CD4-positive, alpha-beta T cell treated with Interleukin-2 at 100 ng/mL for 4 hours (primary cell): ENCODE measurements around the gene SSPN.

Source experiments
- DNase-seq: peaks from one replicate; pipeline ENCODE4 v3.0.0-alpha.2; 2020; ENCODE audit warnings: low spot score

The SSPN gene, protein sequence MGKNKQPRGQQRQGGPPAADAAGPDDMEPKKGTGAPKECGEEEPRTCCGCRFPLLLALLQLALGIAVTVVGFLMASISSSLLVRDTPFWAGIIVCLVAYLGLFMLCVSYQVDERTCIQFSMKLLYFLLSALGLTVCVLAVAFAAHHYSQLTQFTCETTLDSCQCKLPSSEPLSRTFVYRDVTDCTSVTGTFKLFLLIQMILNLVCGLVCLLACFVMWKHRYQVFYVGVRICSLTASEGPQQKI

DNA sequence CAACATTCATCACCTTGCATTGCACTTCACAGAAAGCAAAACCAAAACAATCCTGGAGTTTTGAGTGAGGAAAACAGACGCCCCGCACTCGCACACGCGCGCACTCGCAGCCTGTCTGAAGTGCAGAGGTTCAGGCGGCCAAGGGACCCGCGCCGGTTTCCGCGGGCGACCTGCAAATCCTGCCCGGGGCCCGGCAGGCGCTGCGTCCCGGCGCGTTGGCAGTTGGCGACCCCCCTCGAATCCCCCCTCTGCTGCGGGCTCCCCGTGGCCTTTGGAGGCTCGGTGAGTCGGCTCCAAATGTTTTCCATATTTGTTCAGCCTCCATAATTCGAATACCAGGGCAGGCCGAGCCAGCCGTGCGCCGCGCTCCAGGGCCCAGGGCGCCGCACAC is at the start of gene SSPN:
SSPN (plus strand) TSS at position 324 of the 391 bp plus-strand sequence. CDS start 100 bp downstream, outside the sequence.
- DNase-seq = no peak

DNA sequence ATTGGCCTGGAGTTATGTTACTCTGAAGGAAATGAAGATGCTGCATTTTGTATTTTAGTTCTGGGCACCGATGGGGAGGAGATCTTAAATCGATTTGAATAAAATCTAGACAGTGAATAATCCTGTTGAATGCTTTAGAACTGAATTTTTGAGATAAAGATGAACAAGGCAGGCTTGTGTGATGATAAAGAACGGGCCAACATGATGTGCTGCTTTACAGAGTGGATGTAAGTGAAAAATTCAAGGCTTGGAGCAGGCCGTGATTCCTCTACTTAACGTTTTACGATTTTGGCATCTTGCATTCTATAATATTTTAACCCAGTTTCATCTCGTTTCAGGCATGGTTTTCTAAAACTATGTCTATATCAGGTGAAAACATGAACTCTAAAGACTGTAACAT is 47.1 kb upstream of the SSPN start:
- DNase-seq = no peak

DNA sequence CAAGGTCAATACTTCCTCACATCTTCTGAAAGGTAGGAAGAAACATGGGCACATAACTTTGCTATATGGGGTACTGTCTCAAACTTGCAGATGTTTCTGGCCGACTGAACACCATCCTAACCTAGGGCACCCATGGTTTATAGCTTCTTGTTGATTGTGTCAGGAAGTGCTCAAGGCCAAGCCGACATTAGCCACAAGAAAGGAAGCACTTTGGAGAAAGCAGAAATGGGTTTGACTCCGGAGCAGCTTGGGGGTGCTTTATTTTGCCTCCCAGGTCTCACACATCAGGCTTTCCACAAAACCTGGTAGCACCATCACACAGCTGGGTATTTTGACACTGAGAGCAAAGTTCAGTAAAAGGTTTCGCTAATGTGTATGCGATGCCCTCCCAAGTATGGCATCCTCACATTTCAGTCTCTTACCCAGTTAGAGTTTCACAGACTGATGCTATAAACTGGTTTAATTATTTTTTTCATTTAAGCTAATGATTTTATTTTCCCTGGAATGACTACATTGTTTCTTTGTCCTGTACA is 45.3 kb upstream of the SSPN start:
- no peak for DNase-seq

DNA sequence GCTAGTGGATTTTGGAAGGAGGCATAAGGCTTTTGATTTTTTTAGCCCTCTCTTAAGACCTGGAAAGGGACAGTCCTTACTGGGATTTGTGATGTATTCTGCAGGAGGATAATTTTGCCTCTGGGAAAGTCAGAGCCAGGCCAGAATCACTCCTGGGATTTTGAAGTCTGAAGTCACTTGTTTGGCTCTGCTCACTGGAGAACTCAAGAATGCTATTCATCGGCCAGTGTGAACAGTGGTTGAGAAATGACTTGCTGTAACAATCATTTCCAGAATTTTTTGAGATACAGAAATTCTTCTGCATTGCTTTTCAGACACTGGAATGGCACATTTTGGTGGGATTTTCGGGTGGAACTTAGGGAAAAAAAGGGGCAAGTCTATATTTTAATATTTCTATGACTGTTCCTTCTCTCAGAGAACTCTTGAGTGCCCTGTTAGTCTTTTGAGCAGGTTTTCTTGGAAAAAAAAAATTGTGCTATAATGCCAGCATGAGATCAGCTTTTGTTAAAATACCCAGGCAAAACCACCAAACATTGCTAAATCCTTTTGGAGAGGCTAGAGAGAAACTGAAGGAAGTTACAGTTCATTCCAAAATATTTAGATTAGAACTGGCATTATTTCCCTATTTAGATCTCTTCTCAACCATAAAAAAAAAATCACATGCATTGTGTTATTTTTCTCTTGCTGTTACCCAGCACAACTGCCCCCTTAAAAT is 44.5 kb upstream of the SSPN start:
- DNase-seq = no peak

DNA sequence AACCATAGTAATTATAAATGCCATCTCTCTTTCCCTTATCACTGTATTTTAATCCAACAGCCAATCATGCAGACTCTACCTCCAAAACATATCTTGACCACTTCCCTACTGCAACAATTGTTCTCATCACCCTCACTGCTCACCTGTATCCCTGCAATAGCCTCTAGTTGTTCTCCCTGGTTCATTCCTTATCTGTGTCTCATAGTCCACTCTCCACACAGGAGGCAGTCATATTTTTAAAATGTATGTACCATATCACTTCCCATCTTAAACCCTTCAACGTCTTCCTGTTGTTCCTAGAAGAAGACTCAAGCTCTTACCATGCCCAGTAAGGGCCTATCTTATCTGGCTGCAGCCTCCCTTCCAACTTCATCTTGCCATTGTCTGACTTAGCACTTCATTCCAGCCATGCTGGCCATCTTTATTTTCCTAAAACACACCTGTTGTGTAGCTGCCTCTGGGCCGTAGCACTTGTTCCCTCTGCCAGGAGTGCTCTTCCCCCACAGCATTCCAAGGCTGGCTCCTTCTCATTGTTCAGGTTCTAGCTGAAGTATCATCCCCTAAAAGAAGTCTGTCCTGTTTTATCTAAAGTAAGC is 42.8 kb upstream of the SSPN start:
- DNase-seq = no peak

DNA sequence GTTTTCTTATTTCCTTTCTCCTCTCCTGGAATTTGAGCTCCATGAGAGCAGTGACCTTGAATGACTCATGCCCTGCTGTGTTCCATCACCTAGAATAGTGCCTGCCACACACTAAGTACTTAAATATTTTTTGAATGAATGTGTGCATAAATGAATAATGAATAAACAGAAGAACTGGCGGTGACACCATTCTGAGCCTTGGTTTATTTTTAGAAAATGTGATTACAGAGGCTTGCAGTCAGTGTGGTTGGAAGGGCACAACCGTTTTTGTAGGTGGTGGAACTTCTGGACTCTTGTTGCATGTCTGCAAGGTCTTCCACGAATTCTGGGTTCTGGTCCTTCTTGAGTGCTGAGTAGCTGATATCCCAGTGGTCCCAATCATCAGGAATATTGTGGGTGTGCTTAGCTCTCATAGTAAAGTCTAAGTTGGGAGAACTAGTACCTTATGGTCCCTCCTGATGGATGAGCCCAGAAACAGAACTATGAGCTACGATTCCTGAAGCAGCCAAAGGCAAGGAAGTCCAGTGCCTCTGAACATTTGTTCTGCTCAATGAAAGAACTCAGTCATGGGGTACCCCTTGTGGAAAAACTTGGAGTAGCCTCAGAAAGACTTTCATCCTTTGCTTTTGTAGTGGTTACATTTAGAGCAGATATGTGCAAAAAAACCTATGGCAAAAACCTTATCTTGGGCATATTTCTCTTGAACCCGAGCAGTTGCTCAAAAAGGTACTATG is 41.8 kb upstream of the SSPN start:
- no peak for DNase-seq

DNA sequence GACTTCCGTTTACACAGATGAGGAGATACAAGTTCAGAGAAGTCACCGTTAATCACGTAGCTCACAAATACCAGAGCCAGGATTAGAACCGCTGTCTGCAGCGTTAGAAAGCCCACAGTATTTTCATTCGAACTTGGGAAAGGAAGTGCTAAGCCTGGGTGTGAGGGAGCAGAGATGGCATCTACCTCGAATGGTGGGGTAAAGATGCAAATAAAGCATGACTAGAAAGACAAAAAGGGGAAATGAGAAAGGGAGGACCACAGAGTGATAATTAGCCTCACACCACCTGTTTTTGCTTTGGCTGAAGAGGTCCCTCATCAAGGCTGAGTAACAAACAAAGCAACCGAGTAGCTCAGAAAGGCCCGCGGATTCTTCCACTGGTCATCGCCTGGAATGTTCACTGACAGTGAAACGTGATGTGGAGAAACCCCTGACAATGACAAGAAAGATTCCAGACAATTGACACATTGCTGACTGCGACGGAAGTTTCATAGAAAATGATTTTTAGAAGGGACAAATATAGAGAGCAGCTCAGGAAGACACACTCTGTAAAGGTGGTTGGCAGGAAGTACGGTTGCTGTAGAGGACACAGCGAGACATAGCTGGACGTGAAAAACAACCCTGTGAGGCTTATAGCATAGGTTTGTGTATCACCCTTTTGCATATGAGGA is 39.0 kb upstream of the SSPN start:
- DNase-seq = no peak

DNA sequence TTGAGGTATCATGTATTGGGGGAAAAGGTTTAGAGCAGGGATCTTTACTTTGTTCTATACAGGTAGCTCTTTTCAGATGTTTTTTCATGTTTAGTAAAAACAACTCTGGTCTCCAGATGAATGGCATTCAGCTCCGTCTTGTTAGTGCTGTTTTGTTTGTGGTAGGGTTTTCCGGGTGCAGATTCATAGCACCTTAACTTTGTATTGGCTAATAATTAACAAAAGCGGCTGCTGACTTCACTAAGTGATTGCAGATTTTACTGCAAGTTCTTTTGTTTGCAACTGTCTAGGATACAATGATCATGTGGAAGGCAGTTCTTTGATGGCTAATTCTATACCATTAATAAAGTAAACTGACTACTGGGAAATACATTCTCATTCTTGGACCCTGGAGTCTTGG is 38.4 kb upstream of the SSPN start:
- no peak for DNase-seq

DNA sequence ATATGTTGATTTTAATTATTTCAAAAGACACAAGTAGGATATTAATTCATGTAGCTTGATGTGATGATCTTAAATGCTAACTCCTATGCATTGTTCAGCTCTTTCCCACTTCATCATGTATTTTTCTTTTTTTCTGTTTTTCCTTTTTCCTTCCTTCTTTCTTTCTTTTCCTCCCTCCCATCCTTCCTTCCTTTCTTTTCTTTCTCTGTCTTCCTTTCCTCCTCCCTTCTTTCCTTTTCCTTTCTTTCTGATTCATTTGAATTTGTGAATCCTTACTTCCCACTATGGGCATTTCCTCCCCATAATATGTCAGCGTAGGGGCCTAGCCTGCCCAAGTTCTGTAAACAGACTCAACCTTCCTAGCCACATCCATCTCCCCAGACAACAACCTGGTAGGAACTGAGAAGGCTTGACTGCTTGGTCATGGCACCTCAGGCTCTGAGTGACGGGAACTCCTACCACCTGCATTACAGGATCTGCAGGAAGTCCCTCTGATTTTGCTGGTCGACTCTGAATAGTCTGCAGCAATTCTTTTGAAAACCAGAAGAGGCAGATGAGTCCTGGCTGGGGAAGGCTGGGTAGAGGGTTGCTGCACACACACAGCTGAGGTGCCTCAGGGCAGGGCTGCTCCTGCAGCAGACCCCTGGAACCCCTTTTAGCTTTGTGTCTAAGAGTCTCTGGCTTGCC is 37.2 kb upstream of the SSPN start:
- DNase-seq = no peak

DNA sequence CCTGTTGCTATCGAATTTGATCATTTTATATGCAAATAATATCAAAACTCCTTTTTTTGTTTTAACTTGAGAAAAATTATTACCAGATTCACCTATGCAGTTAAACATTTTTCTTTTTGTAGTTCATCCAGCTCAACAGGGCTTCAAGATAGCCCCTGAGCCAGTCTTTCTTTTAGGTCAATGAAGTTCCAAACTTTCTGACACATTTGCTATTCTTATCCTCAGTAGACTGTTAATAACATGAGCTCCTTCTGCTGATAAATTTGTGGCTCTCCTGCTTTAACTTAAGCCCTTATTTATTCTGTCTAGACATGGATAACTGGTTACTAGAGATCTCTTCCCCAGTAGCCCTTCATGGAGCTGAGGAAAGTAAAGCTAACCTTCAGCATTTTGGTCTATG is 33.2 kb upstream of the SSPN start:
- no peak for DNase-seq

DNA sequence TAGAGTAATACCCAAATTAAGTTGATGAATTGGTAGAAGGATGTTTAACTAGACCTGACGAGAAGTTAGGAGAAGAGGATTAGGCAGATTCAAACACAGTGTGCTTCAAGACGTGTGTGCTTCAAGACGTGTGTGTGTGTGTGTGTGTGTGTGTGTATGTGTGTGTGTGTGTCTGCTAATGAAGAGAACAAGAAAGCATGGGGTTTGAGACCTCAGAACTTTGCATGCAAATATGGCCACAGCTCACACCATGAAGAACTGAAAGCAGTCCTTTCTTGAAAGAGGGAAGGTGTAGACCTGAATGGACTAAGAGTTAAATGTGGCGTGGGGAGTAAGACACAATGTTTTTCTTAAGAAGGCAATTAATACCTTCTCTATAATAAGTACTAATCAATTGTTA is 32.5 kb upstream of the SSPN start:
- DNase-seq = no peak

DNA sequence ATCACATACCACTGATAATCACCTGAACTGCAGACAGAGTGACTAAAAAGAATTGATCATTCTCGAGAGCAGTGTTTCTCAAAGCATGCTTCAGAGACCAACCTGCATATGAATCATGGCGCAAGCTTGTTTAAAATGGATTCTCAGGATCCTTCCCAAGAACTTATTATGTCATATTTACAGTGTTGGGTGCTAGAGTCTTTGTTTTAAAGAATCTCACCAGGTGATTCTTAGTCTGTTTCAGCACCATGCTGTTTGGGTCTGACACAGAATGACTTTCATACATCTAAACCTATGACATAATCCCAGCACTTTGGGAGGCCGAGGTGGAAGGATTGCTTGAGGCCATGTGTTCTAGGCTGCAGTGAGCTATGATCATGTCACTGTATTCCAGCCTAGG is 31.3 kb upstream of the SSPN start:
- no peak for DNase-seq

DNA sequence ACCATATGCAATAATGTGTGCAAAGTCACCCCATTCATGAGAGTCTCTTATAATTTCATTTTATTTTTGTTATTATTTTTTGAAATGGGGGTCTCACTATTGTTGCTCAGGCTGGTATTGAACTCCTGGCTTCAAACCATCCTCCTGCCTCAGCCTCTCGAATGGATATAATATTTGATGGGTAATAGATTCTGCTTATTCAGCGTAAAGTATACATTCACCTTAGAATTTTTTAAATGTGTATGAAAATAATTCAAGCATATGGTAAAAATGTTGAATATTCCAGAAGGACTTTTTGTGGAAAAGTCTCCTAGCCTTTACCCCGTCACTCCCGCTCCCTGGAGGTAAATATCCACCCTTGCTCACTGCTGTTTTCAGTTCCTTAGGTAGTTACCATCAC is 23.4 kb upstream of the SSPN start:
- no peak for DNase-seq

DNA sequence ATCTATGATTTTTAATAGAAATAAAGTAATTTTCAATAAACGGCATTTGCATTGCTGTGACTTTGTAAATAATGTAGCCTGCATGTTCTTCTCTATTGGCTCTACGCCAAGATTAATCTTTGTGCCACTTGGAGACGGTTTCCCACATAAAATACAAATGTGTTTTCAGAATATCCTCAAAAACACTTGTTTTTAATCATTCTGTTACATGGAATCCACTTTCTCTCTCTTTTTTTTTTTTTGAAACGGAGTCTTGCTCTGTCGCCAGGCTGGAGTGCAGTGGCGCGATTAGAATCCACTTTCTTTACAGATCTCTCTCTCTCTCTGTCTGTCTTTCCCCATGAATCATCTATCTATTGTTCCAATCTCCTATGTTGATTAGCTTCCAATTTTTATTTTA is 22.8 kb upstream of the SSPN start:
- DNase-seq = no peak

DNA sequence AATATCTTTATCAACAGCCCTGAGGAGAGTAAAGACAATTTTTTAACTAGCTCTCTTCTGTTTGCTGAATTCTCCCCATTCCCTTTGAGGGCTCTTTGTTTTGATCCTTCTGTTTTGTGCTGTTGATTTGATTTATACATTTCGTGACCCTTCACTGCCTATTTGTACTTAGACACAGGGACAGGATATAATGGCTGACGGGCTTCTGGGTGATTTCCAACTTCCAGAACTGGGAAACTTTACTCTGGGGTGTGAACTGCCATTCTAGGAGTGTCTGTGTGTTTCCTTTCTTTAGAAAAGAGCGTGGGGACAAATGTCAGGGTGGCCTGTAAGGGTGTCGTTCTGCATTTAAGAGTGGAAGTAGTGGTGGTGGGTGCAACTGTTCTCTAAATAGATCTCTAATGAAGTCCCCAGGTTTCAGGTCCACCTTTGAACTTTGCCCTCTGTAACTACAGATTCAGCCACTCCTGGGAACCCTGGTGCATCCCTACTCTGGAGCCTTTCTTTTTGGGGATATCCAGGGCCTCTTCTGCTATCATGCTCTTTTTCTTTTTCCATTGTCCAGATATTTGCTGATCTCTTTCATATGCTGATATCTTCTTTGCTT is 22.3 kb upstream of the SSPN start:
- DNase-seq = no peak

DNA sequence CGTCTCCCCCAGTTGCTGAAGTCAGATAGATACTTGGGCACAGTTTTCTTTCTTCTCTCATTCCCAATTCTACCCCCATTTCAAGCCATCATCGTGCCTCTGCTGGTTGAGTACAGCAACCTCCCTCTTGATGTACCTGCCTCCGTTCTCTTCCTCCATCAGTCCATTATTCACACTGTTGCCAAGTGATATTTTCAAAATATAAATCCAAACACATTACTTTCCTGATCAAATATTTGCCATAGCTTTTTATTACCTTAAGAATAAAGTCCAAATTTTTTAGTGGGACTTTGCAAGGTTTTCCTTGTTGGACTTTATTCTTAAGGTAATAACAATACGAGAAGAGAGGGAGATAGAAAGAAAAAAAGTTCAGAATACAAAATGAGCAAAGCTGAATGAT is 18.6 kb upstream of the SSPN start:
- DNase-seq = no peak

DNA sequence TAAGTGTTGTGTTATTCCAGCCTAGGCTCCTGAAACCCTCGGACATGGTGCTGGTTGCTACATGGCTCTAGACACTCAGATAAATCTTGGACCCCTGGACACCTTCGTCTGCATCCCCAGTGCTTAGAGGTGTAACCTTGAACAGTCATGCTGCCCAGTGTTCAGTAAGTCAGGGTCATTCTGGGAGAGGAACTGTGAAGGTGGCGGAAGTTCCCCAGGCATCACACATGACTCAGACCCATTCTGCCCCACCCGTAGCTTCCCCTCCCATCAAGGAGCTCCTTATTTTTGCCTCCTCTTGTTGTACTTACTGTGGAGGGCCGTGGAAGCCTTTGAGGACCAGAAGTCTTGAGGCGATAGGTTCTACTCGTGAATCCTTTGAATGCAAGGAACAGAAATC is 18.1 kb upstream of the SSPN start:
- no peak for DNase-seq

DNA sequence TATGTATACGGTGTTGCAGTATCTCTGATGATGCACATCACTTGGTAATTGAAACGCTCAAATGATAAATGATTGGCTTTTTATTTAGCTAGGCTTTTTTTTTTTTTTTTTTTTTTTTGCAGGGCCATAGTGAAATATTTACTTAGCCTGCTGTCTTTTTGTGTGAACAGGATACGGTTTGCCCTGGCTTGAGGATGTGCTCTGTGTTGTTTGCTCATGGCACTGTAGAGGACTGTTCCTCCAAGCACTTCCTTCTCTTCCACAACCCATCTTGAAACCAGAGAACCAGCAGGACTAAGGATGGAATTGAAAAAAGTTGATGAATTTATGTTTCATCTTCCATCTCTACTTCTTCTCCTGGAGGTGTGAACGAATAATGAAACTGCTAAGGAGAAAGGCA is 15.5 kb upstream of the SSPN start:
- no peak for DNase-seq

DNA sequence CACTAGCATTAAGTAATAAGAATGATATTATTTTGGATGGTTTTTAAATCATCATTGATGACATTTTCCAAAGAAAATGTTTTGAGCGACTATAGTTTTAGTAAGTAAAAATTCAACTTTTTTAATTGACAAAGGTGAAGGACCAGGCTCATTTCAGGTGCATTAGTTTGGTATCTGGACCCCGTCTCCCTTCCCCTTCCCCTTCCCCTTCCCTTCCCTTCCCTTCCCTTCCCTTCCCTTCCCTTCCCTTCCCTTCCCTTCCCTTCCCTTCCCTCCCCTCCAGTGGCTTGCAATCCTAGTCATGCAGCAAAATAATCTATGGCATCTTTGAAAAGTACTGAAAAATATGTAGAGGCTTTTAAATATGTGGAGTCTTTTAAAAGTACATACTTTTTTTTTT is 13.0 kb upstream of the SSPN start:
- no peak for DNase-seq

DNA sequence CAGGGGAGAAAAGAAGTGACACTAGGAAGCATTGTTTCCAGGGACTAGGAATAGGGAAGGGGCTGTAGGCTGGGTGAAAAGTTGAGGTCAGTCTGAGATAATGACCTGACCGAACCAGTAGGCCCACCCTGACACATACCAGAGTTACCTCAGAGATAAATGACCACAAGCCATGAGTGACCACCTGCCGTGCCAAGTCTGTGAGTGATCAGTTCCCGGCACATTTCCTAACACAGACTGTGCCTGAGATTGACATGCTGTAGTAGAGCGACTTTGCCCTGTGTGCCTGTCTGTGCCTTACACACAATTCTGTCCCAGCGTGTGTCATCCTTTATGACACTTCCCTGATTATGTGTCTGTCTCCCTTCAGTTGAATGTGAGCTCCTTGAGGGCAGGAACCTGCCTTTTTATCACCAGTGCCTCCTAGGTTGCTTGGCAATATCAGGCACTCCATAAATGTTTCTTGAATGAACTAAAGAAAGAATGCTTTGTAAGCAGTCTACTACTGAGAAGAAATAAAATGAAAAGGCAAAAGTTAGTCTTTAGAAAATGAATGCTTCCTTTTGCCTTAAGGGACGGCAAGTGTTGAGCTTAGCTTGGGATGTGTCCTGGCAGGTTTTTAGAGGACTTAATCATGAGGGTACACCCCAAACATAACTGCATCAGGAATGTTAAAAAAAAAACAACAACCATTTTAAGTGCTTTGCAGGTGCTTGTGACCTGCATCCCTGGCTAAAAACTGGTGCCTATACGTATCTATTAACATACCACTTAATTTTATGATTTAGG is 9.6 kb upstream of the SSPN start:
- no peak for DNase-seq
